Measurements from ENCODE around the gene KISS1. TPM values are rescaled to one million over a fixed set of nuclear protein-coding genes. Genes with fewer than 3 reads are reported as not detected.

The KISS1 gene
- total and polyA plus RNA-seq, 3 donors from 2014 or later: 1.8 to 3.7 (median 3.5) TPM

- DNase-seq: no peak
- Histone ChIP-seq H3K27me3 (no peaks in the 10 kb centered on the region), H3K27ac (no peak overlapping the region), H3K4me1 (peaks cover 7% of the 10 kb centered on the region), H3K4me3 (no peak overlapping the region), H3K9me3 (no peaks in the 10 kb centered on the region), H3K36me3 (ENCODE audit: low read depth, missing control alignments) (no peaks in the 10 kb centered on the region)
- TF ChIP-seq POLR2A (IDR thresholded peaks at IDR 0.05): no peak
- TF ChIP-seq CTCF (IDR thresholded peaks at IDR 0.05): no peak
- intact Hi-C loops (cut with DNase I; ENCODE audit: low total_unique reads): no loop called here
- WGBS, 2 donors: 59 to 69% methylated on average over 11 to 18 of the region's 18 CpGs
These were observed 2.4 kb upstream of the KISS1 start for GRCh38 chr1:204198348-204199340.

GRCh38 chr1:204197068-204197467 is 777 bp upstream of the KISS1 start:
- Histone ChIP-seq H3K9me3 (no peaks in the 10 kb centered on the region), H3K27ac (no peak overlapping the region), H3K27me3 (no peaks in the 10 kb centered on the region), H3K36me3 (ENCODE audit: low read depth, missing control alignments) (no peaks in the 10 kb centered on the region), H3K4me3 (no peak overlapping the region), H3K4me1 (peaks cover 7% of the 10 kb centered on the region)
- no peak for TF ChIP-seq POLR2A (IDR thresholded peaks at IDR 0.05)
- TF ChIP-seq CTCF (IDR thresholded peaks at IDR 0.05): no peak
- DNase-seq: no peak
- 94 to 95% methylated on average over 5 of the region's 5 CpGs for WGBS, 2 donors
- intact Hi-C loops (cut with DNase I; ENCODE audit: low total_unique reads): no loop called here

- DNase-seq: no peak
- Histone ChIP-seq H3K4me1 (peaks cover 7% of the 10 kb centered on the region), H3K36me3 (ENCODE audit: low read depth, missing control alignments) (no peaks in the 10 kb centered on the region), H3K9me3 (no peaks in the 10 kb centered on the region), H3K4me3 (no peak overlapping the region), H3K27ac (no peak overlapping the region), H3K27me3 (no peaks in the 10 kb centered on the region)
- intact Hi-C loops (cut with DNase I; ENCODE audit: low total_unique reads): no loop called here
- TF ChIP-seq CTCF (IDR thresholded peaks at IDR 0.05) (no peak), POLR2A (IDR thresholded peaks at IDR 0.05) (no peak)
- WGBS, 2 donors: 62 to 79% methylated on average over 7 of the region's 7 CpGs
These were observed 1.5 kb downstream of the KISS1 start for GRCh38 chr1:204194771-204195170.

- no peaks in the 10 kb centered on the region for H3K9me3 ChIP-seq
- intact Hi-C loops (cut with DNase I; ENCODE audit: low total_unique reads): no loop called here
- H3K4me1 ChIP-seq: peaks cover 7% of the 10 kb centered on the region
- H3K4me3 ChIP-seq: no peak overlapping the region
- H3K36me3 ChIP-seq (ENCODE audit: low read depth, missing control alignments): no peaks in the 10 kb centered on the region
- no peak for DNase-seq
- 68 to 89% methylated on average over 2 of the region's 2 CpGs for WGBS, 2 donors
- TF ChIP-seq CTCF (IDR thresholded peaks at IDR 0.05) (no peak), POLR2A (IDR thresholded peaks at IDR 0.05) (no peak)
- no peaks in the 10 kb centered on the region for H3K27me3 ChIP-seq
- H3K27ac ChIP-seq: no peak overlapping the region
These were observed 2.2 kb downstream of the KISS1 start for GRCh38 chr1:204194080-204194479.
